Head of caudate nucleus (tissue), 42 donors: Measurements from ENCODE around the gene BCAS1.

Experiments used
- DNase-seq, 42 donors: peaks; one replicate each; pipeline versions ENCODE4 v3.0.0 to v3.0.0-alpha.2; 2020 to 2021; ENCODE audit warnings: mixed read lengths in 7 of 42
- intact Hi-C: fragments of 100-400 bp; cut with DNase I; formaldehyde crosslinking; loops from one replicate; pipeline ENCODE4 v1.15.0; 2022

BCAS1 gene

DNA sequence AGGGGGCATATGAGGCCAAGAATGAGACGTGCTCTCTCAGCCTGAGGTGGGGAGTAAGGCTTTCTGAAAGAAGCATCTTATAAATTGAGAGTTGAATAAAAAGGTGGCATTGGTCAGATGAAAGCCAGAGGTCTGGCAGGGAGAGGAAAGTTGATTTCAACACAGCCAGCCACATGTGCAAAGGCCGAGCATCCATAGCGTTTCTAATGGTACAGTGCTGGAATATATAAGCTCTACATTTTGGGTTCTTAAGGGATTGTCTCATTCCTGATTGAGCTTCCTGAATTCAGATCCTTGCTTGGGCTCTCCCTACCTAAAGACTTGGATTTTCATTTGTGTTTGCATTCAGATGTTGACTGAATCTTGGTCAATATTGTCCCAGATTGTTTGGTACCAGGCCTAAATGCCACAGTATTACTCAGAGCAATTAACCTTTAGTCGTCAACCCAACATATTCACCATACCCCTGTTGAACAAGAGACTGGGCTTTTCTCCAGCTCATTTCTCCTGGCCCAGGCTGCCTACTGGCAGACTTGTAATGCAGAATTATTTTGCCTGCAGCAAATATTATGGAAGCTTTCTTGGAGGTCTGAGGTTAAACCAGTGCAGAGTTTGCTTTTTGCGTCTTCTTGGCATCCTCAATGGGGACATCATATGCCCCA is 14.5 kb upstream of the BCAS1 start:
- intact Hi-C loops = no loop called here
- no peak for DNase-seq

DNA sequence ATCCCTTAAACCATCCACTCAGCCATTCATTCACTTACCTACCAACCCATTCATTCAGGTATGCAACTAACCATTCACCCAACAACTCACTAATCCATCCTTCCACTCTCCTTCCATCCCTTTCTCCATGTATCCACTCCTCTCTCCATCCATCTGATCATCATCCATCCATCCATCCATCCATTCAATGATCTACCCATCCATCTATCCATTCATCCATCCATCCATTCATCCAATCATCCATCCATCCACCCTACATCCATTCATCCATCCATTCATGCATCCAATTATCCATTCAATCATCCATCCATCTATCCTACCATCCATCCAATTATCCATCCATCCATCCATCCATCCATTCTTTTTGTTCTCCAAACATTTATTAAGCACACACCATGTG is 13.8 kb upstream of the BCAS1 start:
- DNase-seq = no peak
- intact Hi-C loops = no loop called here

DNA sequence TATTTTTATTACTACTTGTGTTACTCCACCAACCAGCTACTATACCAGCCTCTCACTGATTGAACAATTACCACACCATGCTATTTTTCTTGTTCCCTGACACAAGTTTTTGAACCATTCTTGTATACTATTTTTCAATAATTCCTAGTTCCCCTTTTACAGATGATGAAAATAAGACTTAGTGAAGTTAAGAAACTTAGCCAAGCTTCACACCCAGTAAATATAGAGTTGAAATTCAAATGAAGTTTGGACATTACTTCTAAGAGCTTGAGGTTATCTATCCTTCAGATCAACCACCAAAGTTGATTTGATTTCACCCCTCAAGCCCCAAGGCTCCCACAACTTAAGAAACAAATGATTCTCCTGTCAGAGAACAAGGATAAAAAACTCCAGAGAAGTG is 13.1 kb upstream of the BCAS1 start:
- DNase-seq = no peak

DNA sequence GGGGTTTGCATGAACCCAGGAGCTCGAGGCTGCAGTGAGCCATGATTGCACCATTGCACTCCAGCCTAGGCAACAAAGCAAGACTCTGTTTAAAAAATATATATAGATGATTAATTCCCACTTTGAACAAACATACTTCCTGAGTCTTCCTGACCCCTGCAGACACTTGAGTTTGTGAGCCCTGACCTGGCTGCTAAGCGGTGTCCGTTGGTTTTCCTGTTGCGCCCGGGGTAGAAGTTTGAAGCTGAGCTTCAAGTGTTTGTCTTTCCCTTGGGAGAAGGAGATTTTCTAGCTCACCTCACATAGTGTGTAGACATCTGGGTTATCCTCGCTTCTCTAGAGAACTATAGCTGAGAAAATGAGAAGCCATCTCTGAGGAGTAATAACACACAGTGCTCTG is 11.7 kb upstream of the BCAS1 start:
- DNase-seq = no peak
- intact Hi-C loops = no loop called here

More for the DNA sequence above, 13.1 kb upstream of the BCAS1 start:
- intact Hi-C loops = no loop called here

DNA sequence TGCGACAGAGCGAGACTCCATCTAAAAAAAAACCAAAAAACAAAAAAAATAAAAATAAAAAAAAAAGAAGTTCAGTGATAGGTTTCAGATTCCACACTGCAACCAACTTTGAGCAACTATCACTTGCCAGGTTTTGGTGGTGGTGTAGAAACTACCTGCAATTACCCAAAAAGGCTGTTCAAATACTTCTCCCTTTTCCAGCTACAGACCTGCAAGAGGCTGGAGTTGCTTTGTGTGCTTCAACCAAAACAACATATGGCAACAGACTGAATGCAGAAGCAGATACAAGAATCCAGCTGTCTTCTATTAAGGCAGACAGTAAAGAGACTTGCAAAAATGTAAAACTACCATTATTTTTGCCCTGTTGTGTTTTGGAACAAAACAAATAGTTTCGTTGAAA is 9.3 kb upstream of the BCAS1 start:
- DNase-seq = no peak

DNA sequence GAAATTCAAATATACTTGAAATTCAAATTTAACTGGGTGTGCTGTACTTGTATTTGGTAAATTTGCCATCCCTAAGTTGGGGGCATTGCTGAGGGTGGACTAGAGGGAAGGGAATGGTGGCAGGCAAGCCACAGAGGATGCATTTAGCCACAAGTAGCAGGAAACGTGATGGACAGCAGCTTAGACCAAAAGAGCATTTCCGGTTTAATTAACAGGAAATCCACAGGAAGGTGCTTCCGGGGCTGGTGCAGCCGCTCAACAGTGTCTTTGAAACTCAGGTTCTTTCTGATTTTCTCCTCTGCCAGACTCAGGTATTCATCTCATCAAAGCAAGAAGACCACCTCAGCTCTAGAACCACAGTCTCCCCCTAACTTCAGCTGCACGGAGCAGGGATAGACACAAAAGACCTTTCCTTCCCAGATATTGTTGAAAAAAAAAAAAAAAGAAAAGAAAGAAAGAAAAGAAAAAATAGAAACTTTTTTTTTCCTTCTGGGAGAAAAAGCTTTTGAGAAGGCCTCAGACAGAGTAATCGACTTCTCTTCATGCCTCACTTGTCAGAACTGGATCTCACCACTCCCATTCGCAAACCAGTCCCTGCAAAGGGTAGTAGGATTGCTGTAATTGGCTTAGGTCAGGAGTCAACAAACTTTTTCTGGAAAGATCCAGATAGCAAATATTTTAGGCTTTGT is 8.0 kb upstream of the BCAS1 start:
- DNase-seq = no peak

More for the DNA sequence above, 9.3 kb upstream of the BCAS1 start:
- intact Hi-C loops = no loop called here

DNA sequence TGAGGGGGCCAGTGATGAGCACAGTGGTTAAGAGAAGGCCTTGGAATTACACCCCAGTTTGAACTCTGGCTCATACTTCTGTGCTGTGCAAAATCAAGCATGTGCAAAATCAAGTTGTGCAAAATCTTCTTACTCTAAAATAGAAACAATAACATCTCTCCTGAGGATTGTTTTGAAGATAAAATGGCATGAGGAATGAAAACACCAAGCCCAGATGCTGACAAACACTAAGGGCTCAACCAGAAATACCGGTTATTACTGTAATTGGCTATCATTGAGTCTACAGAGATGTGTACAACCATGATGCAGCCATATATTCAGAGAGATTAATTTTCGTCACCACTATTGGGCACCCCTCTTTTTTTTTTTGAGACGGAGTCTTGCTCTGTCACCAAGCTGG is 5.9 kb upstream of the BCAS1 start:
- DNase-seq = no peak
- intact Hi-C loops = no loop called here

More for the DNA sequence above, 8.0 kb upstream of the BCAS1 start:
- intact Hi-C loops = no loop called here

DNA sequence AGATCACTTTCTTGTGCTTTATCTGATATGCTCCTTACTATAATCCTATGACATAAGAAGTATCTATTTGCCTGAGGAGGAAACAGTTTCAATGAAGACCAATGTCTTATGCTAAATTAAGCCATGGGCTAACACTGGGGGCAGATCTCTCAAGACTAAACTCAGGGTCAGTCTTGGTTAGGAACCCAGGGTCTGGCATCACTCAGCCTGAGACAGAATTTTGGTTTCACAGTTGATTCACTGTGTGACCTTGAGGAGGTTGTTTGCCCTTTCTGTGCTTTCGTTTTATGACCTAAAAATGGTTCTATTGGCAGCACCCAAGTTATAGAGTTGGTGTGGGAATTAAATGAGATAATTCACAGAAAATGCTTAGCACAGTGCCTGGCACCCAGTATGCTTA is 4.9 kb upstream of the BCAS1 start:
- intact Hi-C loops = no loop called here
- DNase-seq = no peak

DNA sequence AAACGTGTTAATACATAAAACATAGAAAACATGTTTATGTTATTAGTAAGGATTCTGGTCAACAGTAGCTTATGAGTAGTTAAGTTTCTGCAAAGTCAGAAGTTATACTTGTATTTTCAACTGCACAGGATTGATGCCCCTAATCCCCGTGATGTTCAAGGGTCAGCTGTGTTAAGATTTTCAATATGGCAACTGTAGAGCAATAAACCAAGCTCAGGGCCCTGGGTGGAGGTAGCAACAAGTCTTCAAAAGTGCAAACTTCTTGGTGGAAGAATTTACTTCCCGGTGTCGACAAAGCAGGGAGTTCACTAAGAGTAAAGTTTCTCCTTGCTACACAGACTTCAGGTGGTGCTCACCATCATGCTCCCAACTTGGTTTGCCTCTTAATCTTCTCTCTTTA is 4.1 kb upstream of the BCAS1 start:
- DNase-seq = no peak
- intact Hi-C loops = no loop called here

DNA sequence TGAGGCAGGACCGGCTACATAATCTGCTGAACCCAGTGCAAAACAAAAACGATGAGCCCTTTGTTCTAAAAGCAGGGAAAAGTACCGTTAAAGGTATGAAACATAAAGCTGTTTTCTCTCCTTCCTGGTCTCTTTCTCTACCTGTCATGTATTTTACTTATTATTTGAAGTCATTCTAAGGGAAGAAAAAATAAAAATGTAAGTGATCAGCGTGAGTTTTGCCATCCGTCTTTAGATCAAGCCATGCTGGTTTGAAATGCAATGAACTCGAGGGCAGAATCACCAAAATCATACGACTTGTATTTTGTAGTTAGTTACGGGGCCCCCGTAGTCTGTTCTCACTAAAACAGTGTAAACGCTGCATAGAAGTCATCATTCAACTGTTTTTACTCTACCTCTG is 2.9 kb upstream of the BCAS1 start:
- no peak for DNase-seq
- intact Hi-C loops = no loop called here

DNA sequence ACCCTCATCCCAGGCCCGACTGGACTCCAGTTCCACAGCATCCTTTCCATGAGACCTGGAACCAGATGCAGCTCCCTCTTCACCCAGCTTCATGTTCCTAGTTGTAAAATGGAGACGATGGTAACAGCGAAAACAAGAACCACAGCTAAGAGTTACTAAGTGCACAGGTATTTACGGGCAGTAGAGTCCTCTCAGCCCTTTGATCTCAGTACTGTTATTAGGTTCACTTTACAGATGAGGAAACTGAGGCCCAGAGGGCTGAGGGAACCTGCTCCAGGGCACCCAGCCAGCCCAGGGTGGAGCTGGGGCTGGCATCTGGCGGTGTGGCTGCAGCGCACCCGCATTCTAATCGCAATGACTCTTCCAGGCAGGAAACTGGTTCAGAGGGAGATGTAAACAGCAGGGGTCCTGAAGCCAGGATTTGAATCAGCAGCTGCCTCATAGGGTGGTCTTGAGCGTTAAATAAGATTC is 858 bp downstream of the BCAS1 start:
- no peak for DNase-seq
- intact Hi-C loops = no loop called here

DNA sequence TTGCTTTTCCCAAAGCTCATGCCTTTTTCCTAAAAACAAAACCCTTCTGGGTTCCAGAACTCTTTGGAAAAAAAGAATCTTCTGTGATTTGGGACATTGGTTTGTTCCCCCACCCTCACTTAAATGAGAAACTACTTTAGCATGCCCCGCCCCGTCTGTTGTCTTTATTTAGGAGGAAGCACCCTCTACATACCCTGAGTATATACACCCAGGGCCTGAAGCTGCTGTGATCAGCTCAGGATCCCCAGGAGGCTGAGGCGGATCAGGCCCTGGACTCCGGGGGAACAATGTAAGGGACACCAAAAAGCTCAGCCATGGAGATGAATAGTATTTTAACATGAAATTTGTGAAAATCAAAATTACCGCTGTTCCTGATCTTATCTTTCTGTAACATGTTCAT is 1.4 kb downstream of the BCAS1 start:
- DNase-seq = no peak
- intact Hi-C loops = no loop called here

DNA sequence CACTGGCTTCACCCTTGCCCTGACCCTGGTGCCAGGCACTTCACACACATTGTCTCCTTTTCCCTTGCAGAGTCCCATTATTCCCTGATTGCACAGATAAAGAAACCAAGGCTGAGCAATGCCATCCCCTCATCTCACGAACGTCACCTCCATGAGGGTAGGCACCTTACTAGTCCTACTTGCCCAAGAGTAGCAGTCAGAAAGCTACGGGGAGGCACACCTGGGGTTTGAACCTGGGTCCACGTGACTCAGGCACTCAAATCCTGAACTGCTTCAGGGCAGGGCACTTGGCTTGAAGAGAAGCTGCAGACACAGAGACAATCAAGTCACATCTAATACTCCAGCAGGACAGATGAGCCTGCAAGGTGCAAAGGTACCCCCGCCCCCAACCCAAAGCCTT is 1.9 kb downstream of the BCAS1 start:
- intact Hi-C loops = no loop called here
- no peak for DNase-seq

DNA sequence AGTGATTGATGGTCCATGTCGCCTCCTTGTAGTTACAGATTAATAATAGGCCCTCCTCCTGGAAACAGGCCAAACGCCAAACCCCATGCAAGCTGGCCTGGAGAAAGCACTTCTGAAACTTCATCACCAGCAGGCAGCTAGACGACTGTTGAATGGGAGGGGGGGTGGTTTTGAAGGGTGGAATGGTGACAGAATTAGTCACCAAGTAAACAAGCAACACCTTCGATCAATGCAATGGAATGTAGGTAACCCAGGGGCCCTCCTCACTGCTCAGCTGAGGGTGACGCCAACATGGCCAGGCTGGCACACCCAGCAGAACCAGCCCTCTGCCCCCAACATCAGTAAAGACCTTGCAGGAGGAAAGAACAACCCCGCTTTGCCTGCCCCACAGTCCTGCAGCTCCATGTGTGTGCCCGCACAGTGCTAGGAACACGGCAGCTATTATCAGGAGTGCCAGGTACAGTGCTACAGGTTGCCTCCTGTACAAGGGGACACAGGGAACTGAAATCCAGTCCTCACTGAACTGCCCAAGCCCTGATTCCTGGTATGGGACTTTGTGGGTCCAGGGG is 2.7 kb downstream of the BCAS1 start:
- intact Hi-C loops = no loop called here

DNA sequence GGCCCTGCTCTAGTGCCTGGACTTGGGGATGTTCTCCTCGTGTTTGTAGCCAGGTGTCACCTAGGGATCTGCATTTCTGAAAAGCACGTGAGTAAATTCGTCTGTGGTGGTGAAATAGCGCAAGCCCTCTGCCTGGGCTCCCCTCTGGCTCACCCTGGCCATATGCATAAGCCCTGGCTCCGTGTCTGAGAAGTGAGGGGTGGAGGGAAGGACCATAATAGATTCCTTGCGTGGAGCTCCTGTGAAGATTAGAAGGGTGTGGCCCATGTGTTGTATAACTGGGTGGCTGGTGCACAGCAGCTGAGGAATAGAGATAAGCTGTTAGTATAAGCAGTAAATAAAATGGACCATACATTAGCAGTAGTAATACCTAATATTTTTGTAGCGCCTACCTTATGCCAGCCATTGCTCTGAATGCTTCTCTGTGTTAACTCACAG is 4.8 kb downstream of the BCAS1 start:
- DNase-seq = no peak
- intact Hi-C loops = no loop called here

More for the DNA sequence above, 2.7 kb downstream of the BCAS1 start:
- DNase-seq = no peak

DNA sequence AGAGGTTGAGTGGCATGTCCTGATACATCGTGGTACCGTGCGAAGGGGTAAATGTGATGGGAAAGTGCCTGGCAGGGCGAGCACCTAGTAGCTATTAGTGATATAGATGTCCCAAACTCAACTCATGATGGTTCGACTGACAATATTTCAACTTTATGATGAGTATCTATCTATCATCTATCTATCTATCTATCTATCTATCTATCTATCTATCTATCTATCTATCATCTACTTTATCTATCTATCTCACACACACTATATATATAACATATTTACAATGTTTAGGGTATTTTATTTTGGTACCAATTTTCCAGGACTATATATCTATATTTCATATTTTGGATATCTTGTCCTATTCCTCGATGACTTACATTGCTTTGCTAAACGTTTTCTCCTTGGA is 5.5 kb downstream of the BCAS1 start:
- intact Hi-C loops = loop anchor here (5.0 kb wide), 1 partner anchor 123 kb away; no protein-coding TSS in a partner anchor
- DNase-seq = no peak

DNA sequence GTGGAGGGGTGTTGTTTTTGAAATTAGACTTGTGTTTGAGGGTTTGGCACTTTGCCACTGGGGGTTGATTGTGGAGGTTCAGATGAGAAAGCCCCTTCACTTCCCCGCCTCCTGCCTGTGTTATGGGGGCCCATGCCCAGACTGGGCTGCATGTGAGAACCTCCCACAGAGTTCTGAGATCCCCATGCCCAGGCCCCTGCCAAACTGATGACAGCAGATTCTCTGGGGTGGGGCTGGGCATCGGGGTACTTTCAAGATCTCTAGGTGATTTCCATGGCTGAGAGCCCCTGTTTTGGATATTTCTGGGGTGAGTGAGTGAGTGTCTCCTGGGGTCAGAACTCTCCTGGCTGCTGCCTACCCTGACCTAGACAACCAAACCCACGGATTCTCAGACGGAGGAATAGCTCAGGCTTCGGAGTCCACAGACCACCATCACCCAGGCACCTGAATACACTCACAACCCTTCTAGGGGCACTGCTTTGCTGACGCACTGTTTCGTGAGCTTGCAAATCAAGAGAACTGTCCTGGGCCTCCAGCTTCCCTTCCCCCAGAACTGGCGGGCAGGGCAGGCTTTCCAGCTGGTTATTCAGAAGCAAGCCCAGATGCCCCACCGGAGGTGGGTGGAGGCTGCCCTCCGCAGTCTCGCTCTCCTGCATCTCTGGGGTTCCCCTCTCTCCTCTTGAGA is 6.3 kb downstream of the BCAS1 start:
- intact Hi-C loops = loop anchor here (5.0 kb wide), 1 partner anchor 122 kb away; no protein-coding TSS in a partner anchor
- no peak for DNase-seq

DNA sequence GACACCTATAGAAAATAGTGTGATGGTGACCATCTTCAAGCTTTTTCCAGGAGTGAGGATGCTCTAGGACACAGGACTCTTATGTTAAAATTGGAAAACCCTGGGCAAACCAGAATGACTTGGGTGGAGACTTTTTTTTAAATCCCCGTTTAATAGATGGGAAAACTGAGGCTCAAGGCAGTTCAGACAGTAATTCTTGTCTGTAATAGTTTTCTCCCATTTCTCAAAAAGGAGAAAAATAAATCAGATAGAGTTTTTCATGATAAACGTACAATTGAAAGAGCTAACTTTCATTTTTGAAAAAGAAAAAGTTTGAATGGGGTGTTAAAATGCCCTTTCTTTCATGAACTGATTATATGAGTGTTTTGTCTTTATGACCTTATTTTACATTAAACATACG is 6.8 kb downstream of the BCAS1 start:
- intact Hi-C loops = loop anchor here (5.0 kb wide), 1 partner anchor 121 kb away; no protein-coding TSS in a partner anchor
- no peak for DNase-seq

DNA sequence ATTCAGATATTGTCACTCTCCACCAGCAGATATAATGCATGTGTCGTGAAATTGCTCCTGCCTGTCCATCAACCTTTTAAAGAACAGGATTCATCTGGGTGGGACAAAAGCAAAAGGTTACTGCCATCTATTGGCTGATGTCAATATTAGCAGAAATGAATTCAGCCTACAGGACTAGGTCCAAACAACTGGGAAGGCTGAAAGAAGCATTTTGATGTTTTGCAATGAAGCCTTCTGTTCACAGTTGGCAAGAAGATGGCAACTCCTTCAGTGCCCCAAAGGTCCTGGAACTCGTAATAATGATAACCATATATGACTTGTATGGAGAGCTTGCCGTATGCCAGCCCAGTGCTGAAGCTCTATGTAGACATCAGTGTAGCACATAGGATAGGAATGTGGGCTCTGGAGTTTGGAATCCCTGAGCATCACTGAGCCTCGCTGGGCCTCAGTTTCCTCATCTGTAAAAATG is 7.5 kb downstream of the BCAS1 start:
- peak in 14 of 42 donors; percentile 7 to 68 (median 26) for DNase-seq
- intact Hi-C loops = loop anchor here (5.0 kb wide), 1 partner anchor 121 kb away; no protein-coding TSS in a partner anchor
